Stimulated activated naive CD8-positive, alpha-beta T cell treated with anti-CD3 and anti-CD28 coated beads, Interleukin-15, Interleukin-2, amounts not matched to agents 100 ng/mL and 50 ng/mL, for 24 hours (primary cell): ENCODE measurements around the gene GZMM.

Experiments
- H3K27ac Mint-ChIP-seq: one replicate; pipeline ENCODE4 v1.8.0; 2021; ENCODE audit warnings: mild to moderate bottlenecking, mixed read lengths
- H3K27me3 Mint-ChIP-seq: one replicate; pipeline ENCODE4 v1.8.0; 2021; ENCODE audit warnings: mixed read lengths
- H3K36me3 Mint-ChIP-seq: one replicate; pipeline ENCODE4 v1.8.0; 2021; ENCODE audit warnings: low read depth, mixed read lengths
- H3K4me1 Mint-ChIP-seq: one replicate; pipeline ENCODE4 v1.8.0; 2021; ENCODE audit warnings: low read depth, mixed read lengths
- H3K4me3 Mint-ChIP-seq: one replicate; pipeline ENCODE4 v1.8.0; 2021; ENCODE audit warnings: mild to moderate bottlenecking, mixed read lengths
- H3K9me3 Mint-ChIP-seq: one replicate; pipeline ENCODE4 v1.8.0; 2021; ENCODE audit warnings: mixed read lengths

The GZMM gene

DNA sequence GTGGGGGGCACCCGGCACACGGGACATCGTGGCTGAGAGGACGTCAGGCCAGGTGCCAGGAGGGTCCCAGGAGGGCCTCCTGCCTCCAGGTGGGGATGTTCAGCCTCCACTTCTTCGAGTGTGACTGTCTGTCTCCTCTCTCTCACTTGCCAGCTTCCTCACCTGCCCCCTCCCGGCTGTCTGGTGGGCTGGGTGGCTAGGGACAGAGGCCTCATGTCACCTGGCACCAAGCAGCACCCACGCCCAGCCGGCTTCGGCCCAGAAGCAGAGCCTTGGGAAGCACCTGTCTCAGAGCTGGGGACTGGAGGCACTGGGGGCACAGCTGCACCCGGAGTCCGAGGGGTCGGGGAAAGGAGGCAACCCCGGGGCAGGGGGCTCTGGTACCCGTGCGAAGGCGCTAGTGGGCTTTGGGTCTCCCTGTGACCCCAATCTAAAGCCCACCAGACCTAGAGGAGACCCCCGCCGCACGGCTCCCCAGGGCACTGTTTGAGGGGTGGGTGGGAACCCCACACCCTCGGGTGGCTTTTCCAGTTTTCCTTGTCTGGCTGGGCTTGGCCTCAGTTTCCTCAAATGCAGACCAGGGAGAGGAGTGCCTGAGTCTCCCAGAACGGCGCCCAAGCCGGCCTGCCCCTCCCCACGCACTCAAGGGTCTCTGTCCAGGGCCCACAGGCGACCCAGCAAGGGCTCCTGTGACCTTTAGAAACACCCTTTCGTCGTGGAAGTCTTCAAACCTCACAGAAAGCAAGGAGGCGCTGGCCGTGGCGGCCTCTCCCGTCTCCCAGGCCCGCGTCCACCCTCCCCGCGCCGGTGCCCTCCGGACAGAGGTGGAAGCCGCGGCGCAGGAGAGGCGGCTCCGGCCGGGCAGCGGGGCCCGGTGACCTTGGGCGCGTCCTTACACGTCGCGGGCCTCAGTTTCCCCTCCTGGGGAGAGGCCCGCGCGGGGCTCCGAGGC, 45.2 kb downstream of the GZMM start:
- no peaks in the 10 kb centered on the region for H3K9me3 Mint-ChIP-seq
- peaks cover under 1% of the 10 kb centered on the region for H3K4me1 Mint-ChIP-seq
- no peak overlapping the region for H3K27ac Mint-ChIP-seq
- peaks cover 17% of the 10 kb centered on the region for H3K27me3 Mint-ChIP-seq
- no peak overlapping the region for H3K4me3 Mint-ChIP-seq
- H3K36me3 Mint-ChIP-seq = no peaks in the 10 kb centered on the region

DNA sequence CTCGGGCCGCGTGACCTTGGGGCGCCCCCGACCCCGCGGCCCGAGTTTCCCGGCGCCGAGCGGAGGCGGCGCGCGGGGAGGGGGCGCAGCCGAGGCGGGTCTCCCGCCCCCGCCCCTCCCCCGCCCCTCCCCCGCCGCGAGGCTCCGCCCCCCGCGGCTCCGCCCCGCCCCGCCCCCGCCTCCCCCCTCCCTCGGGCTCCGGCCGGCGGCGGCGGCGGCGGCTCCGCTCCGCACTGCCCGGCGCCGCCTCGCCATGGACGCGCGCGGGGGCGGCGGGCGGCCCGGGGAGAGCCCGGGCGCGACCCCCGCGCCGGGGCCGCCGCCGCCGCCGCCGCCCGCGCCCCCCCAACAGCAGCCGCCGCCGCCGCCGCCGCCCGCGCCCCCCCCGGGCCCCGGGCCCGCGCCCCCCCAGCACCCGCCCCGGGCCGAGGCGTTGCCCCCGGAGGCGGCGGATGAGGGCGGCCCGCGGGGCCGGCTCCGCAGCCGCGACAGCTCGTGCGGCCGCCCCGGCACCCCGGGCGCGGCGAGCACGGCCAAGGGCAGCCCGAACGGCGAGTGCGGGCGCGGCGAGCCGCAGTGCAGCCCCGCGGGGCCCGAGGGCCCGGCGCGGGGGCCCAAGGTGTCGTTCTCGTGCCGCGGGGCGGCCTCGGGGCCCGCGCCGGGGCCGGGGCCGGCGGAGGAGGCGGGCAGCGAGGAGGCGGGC, 46.0 kb downstream of the GZMM start, which contains the start of gene HCN2:
HCN2 (plus strand) TSS at position 189 of the 703 bp plus-strand sequence; CDS start at position 254, 65 bp downstream.
- Mint-ChIP-seq H3K4me1 (no peaks in the 10 kb centered on the region), H3K4me3 (no peak within 1 kb of the TSS), H3K9me3 (no peaks in the 10 kb centered on the region), H3K27me3 (peaks cover 17% of the 10 kb centered on the region), H3K36me3 (no peaks in the 10 kb centered on the region), H3K27ac (no peak within 1 kb of the TSS)

DNA sequence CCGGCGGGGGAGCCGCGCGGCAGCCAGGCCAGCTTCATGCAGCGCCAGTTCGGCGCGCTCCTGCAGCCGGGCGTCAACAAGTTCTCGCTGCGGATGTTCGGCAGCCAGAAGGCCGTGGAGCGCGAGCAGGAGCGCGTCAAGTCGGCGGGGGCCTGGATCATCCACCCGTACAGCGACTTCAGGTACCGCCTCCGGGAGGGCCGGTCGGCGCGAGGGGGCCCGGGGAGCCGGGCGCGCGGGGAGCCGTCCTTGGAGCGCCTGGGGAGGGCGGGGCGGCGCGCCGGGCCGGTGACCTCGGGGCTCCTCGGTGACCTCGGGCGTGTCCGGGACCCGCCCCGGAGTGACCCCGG, 46.5 kb downstream of the GZMM start:
- H3K9me3 Mint-ChIP-seq = no peaks in the 10 kb centered on the region
- H3K27ac Mint-ChIP-seq = no peak overlapping the region
- no peak overlapping the region for H3K4me3 Mint-ChIP-seq
- no peaks in the 10 kb centered on the region for H3K36me3 Mint-ChIP-seq
- no peaks in the 10 kb centered on the region for H3K4me1 Mint-ChIP-seq
- peaks cover 17% of the 10 kb centered on the region for H3K27me3 Mint-ChIP-seq

DNA sequence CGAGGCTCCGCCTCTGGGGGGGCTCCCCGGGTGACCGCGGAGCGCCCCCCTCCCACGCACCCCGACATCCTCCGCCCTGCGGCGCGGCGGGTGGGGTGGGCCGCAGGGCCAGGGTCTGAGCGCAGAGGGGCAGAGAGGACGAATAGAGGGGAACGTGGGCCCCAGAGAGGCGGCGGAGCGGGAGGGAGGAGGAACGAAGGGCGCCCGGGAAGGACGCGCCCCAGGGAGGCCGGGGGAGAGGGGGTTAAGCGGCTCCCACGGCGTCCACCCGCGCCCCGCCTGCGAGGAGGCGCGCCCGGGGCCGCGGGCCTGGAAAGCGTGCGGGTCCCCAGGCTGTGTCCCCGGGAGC, 46.9 kb downstream of the GZMM start:
- Mint-ChIP-seq H3K36me3 (no peaks in the 10 kb centered on the region), H3K27me3 (peaks cover 17% of the 10 kb centered on the region), H3K4me3 (no peak overlapping the region), H3K4me1 (no peaks in the 10 kb centered on the region), H3K27ac (no peak overlapping the region), H3K9me3 (no peaks in the 10 kb centered on the region)

DNA sequence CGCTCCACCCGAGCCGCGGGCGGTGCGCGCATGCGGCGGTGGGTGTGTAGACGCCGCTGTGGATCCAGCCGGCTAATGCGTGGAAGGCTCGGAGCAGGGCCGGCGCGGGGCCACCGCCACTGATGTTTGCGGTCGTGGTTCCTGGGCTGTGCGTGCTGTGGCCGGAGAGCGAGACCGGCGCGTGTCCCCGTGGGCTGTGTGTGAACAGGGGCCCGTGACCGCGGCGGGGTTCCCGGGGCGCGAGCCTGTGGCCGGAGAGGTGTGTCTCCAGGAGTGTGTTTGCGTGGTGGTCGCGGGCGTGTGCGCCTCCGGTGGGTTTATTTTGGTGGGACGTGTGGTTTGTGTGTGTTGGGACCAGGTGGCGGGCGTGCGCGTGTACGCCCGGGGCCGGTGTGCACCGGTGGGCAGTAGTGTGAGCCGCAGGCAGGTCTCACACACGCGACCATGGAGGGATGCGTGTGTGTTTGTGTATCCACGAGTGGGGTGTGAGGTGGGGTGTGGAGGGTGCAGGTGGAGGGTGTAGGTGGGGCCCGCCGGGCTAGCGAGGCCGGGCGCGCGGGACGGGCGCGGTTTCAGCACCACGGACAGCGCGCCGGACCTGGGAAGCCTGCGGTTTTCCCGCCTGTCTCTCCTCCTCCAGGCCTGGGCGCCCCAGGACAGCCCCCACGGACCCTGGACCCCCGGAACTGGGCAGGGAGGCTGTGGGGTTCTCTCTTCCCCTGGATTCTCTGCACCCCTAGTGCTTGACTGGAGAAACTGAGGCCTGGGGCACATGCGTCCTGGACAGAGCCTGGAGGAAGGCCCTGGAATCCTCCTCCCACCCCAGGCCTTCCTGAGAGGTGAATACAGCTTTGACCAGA, 47.5 kb downstream of the GZMM start:
- Mint-ChIP-seq H3K4me3 (peak overlapping the region; percentile 41), H3K4me1 (no peaks in the 10 kb centered on the region), H3K36me3 (no peaks in the 10 kb centered on the region), H3K9me3 (no peaks in the 10 kb centered on the region), H3K27ac (no peak overlapping the region), H3K27me3 (peaks cover 17% of the 10 kb centered on the region)

DNA sequence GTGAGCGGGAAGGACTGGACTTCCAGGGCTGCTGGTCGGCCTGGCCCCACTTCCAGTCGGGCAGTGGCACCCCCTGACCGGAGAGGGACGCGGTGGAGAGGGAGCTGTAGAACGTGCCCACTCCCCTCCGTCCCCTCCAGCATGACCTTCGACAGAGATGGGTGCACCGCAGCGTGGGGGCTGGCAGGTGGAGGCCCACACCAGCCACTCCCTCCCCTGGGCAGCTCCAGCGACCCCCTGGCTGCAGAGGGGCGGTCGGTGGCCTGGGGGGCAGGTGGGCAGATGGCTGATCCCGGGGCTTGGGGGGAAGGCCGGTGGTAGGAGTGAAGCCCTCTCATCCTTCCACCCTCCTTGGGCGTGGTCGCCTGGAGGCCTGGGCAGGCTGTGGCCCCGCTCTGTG, 48.2 kb downstream of the GZMM start:
- H3K36me3 Mint-ChIP-seq = no peaks in the 10 kb centered on the region
- H3K27me3 Mint-ChIP-seq = peaks cover 17% of the 10 kb centered on the region
- no peak overlapping the region for H3K4me3 Mint-ChIP-seq
- no peak overlapping the region for H3K27ac Mint-ChIP-seq
- H3K9me3 Mint-ChIP-seq = no peaks in the 10 kb centered on the region
- no peaks in the 10 kb centered on the region for H3K4me1 Mint-ChIP-seq

DNA sequence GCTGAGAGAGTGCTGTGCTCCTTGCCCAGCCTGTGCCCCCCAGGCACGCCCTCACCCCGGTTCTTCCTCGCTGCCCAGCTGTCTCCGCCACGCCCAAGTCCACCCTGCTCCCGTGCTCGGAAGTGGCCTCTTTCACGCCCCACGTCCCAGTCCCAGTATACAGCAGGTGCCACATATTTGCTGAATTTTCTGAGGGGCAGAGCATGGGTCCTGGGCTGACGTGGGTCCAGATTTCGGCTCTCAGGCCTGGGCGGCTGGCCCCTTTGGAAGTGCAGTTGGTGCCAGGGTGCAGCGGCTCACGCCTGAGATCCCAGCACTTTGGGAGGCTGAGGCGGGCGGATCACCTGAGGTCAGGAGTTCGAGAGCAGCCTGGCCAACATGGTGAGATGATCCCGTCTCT, 49.2 kb downstream of the GZMM start:
- Mint-ChIP-seq H3K27me3 (peaks cover 15% of the 10 kb centered on the region), H3K36me3 (no peaks in the 10 kb centered on the region), H3K4me1 (no peaks in the 10 kb centered on the region), H3K9me3 (no peaks in the 10 kb centered on the region), H3K27ac (no peak overlapping the region), H3K4me3 (no peak overlapping the region)

DNA sequence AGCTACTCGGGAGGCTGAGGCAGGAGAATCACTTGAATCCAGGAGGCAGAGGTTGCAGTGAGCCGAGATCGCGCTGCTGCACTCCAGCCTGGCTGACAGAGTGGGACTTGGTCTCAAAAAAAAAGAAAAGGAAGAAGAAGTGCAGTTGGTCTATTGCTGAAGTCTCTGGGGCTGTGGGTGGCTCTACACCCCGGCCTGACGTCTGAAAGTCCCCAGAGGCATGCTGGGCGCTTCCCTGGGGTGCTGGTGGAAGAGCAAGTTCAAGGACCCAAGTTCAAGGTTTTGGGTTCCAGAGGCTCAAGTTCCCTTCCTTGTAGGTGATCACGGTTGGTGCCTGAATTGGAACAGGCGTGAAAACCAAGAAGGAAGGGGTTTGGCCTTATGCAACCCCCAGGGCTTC, 49.7 kb downstream of the GZMM start:
- Mint-ChIP-seq H3K9me3 (no peaks in the 10 kb centered on the region), H3K4me3 (no peak overlapping the region), H3K4me1 (no peaks in the 10 kb centered on the region), H3K36me3 (no peaks in the 10 kb centered on the region), H3K27ac (no peak overlapping the region), H3K27me3 (peaks cover 14% of the 10 kb centered on the region)

DNA sequence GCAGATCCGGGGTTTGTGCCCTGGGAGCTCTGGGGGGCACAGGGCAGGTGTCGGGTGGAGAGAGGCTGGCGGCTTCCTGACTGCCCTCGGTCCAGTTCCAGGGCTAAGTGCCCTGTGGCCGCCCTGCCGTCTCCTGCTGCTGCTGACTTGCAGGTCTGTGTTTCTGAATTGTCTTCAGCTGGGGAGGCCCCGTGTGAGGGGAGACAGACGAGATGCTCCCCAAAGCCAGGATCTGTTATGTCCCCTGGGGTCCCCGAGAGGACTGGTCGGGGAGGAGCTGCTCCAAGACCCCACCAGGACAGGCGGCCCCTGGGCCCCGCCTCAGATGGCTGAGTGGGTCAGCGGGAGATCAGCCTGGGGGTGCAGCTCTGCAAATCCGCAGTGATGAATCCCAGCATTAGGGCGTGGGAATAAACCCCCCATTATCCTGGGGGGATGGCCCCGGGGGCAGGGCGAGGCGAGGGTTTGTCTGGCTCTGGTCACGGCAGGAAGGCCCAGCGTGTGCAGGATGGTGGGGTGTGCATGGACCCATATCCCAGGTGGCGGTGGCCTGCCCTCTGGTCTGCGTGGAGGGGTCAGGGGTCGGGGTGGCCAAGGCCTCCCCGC, 50.5 kb downstream of the GZMM start:
- peaks cover 14% of the 10 kb centered on the region for H3K27me3 Mint-ChIP-seq
- H3K36me3 Mint-ChIP-seq = no peaks in the 10 kb centered on the region
- no peak overlapping the region for H3K27ac Mint-ChIP-seq
- no peaks in the 10 kb centered on the region for H3K9me3 Mint-ChIP-seq
- no peaks in the 10 kb centered on the region for H3K4me1 Mint-ChIP-seq
- no peak overlapping the region for H3K4me3 Mint-ChIP-seq

DNA sequence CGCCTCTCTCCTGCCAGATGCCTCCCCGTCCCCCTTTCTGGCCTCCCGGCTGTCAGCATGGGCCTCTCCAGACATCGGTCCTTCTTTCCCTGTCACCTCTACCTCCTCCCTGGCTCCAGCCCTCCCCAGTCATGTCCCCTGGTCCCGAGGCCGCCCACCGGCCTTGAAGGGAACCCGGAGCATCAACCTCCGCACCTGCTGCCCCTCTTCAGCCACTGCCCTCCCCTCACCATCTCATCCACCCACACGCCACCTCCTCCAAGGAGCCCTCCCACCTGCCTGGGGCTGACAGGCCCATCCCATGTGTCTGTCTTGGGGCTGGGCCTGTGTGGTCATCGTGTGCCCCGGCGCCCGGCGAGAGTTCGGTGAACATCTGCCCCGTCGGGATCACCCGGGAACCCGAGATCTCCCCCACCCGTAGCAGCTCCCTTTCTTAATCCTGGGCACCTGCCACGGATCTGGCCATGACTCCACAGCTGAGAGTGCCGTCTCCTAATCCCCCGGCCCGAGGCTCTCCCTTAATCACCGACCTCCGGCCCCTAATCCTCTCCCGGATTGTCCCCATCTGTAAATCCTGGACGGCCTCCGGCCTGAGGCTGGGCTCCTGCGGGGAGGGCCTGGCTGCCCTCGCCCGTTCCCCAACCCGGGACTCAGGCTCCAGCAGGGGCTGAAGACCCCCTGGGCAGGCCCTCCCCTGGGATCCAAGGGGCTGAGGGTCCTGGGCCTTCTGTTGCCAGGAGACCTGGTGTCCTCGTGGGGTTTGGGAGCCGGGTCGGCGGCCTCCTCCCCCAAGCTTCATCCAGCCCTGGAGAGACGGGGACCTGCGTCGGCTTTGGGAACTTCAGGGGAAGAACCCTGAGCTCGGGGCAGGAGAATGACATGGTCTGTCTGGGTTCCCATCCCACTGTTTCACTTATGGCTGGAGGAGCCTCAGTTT, 51.7 kb downstream of the GZMM start:
- Mint-ChIP-seq H3K4me1 (no peaks in the 10 kb centered on the region), H3K27ac (no peak overlapping the region), H3K36me3 (no peaks in the 10 kb centered on the region), H3K27me3 (peaks cover 14% of the 10 kb centered on the region), H3K4me3 (no peak overlapping the region), H3K9me3 (no peaks in the 10 kb centered on the region)

DNA sequence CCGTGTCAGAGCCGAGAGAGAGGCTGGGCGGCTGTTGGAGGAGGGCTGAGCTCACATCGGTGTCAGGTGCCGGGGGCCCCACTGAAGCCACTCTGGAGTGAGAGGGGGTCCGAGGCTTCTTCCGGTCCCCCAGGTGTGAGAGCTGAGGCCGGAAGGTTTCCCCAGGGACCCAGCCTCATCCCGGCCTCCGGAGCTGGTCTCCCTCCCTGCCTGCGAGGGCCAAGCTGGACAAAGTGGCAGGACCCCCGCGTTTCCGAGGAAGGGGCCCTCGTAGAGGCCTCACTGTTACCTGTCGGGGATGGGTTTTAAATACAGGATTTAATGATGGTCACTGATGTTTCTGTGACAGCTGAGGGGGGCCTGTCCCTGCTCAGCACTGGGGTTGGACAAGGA, 52.4 kb downstream of the GZMM start:
- Mint-ChIP-seq H3K27ac (no peak overlapping the region), H3K9me3 (no peaks in the 10 kb centered on the region), H3K36me3 (no peaks in the 10 kb centered on the region), H3K4me1 (no peaks in the 10 kb centered on the region), H3K27me3 (peaks cover 11% of the 10 kb centered on the region), H3K4me3 (no peak overlapping the region)

DNA sequence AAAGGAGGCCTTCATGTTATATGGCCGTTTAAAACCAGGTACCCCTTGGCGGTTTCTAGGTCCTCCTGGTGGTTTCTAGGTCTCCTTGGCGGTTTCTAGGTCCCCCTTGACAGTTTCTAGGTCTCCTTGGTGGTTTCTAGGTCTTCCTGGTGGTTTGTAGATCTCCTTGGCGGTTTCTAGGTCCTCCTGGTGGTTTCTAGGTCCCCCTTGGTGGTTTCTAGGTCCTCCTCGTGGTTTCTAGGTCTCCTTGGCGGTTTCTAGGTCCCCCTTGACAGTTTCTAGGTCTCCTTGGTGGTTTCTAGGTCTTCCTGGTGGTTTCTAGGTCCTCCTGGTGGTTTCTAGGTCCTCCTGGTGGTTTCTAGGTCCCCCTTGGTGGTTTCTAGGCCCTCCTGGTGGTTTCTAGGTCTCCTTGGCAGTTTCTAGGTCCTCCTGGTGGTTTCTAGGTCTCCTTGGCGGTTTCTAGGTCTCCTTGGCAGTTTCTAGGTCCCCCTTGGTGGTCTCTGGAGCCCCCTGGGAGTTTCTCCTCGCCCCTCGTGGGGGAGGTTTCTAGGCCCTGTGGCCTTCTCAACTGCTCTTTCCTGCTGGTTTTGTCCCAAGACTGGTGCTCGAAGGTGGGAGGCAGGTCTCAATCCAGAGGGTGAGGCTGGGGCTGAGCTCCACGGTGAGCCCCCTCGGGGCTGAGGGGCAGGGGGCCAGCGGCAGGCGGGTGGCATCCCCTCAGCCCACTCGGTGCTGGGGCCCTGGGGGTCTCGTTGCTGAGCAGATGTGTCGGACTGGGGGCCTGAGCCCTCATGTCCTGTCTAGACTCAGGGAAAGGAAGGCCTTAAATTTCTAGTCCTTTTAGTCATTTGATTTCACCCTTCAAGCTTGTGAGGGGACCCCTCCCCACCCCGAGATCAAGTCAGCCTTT, 53.8 kb downstream of the GZMM start:
- Mint-ChIP-seq H3K27me3 (peaks cover 10% of the 10 kb centered on the region), H3K9me3 (no peaks in the 10 kb centered on the region), H3K36me3 (no peaks in the 10 kb centered on the region), H3K4me1 (no peaks in the 10 kb centered on the region), H3K27ac (no peak overlapping the region), H3K4me3 (no peak overlapping the region)
